ENCODE measurements around the gene KCND2. TPM values are rescaled to one million over a fixed set of nuclear protein-coding genes. Genes with fewer than 3 reads are reported as not detected.

KCND2 gene
- polyA plus RNA-seq, 1 donor from 2014 or later, result not detected

GRCh38 chr7:120412139-120413050 lies 139.4 kb downstream of the KCND2 start:
- Mint-ChIP-seq H3K4me1 (no peaks in the 10 kb centered on the region), H3K9me3 (peaks cover 0 to 6% (median 2%) of the 10 kb centered on the region in 3 donors), H3K4me3 (no peak overlapping the region), H3K27ac (no peak overlapping the region), H3K27me3 (no peaks in the 10 kb centered on the region), H3K36me3 (no peaks in the 10 kb centered on the region)

- Mint-ChIP-seq H3K27me3 (no peaks in the 10 kb centered on the region), H3K27ac (no peak overlapping the region), H3K9me3 (peaks cover 0 to under 1% (median 0%) of the 10 kb centered on the region in 3 donors), H3K36me3 (no peaks in the 10 kb centered on the region), H3K4me1 (no peaks in the 10 kb centered on the region), H3K4me3 (no peak overlapping the region)
These were observed 140.2 kb downstream of the KCND2 start for GRCh38 chr7:120413164-120413563.

- Mint-ChIP-seq H3K9me3 (peaks cover 0 to 4% (median 0%) of the 10 kb centered on the region in 3 donors), H3K36me3 (no peaks in the 10 kb centered on the region), H3K4me3 (no peak overlapping the region), H3K27ac (no peak overlapping the region), H3K27me3 (no peaks in the 10 kb centered on the region), H3K4me1 (no peaks in the 10 kb centered on the region)
These were observed 144.4 kb downstream of the KCND2 start for GRCh38 chr7:120417244-120417979.

GRCh38 chr7:120421151-120421651 lies 148.2 kb downstream of the KCND2 start:
- no peak overlapping the region for H3K4me3 Mint-ChIP-seq
- no peak overlapping the region for H3K27ac Mint-ChIP-seq
- H3K9me3 Mint-ChIP-seq, result peaks cover 0 to 4% (median 0%) of the 10 kb centered on the region in 3 donors
- no peaks in the 10 kb centered on the region for H3K4me1 Mint-ChIP-seq
- no peaks in the 10 kb centered on the region for H3K27me3 Mint-ChIP-seq
- no peaks in the 10 kb centered on the region for H3K36me3 Mint-ChIP-seq

GRCh38 chr7:120431016-120431415 lies 158.0 kb downstream of the KCND2 start:
- no peaks in the 10 kb centered on the region for H3K4me1 Mint-ChIP-seq

GRCh38 chr7:120436487-120437060 lies 163.6 kb downstream of the KCND2 start:
- Mint-ChIP-seq H3K9me3 (peaks cover 3 to 4% (median 4%) of the 10 kb centered on the region in 3 donors), H3K27ac (no peak overlapping the region), H3K4me3 (no peak overlapping the region), H3K36me3 (no peaks in the 10 kb centered on the region), H3K4me1 (no peaks in the 10 kb centered on the region), H3K27me3 (no peaks in the 10 kb centered on the region)

More at GRCh38 chr7:120431016-120431415, 158.0 kb downstream of the KCND2 start:
- Mint-ChIP-seq H3K27ac (no peak overlapping the region), H3K4me3 (no peak overlapping the region), H3K36me3 (no peaks in the 10 kb centered on the region), H3K9me3 (peaks cover 0 to 8% (median 3%) of the 10 kb centered on the region in 3 donors), H3K27me3 (peaks cover 1% of the 10 kb centered on the region)

GRCh38 chr7:120441850-120442249 lies 168.9 kb downstream of the KCND2 start:
- H3K27ac Mint-ChIP-seq, result peak overlapping the region in 1 of 3 donors; percentile 19
- H3K4me3 Mint-ChIP-seq, result no peak overlapping the region
- no peaks in the 10 kb centered on the region for H3K4me1 Mint-ChIP-seq
- no peaks in the 10 kb centered on the region for H3K36me3 Mint-ChIP-seq
- H3K27me3 Mint-ChIP-seq, result no peaks in the 10 kb centered on the region
- H3K9me3 Mint-ChIP-seq, result peaks cover 2 to 5% (median 5%) of the 10 kb centered on the region in 3 donors

GRCh38 chr7:120442838-120443237 lies 169.9 kb downstream of the KCND2 start:
- H3K4me3 Mint-ChIP-seq, result no peak overlapping the region
- H3K9me3 Mint-ChIP-seq, result peaks cover 2 to 5% (median 4%) of the 10 kb centered on the region in 3 donors
- no peaks in the 10 kb centered on the region for H3K36me3 Mint-ChIP-seq
- H3K27me3 Mint-ChIP-seq, result no peaks in the 10 kb centered on the region
- H3K4me1 Mint-ChIP-seq, result no peaks in the 10 kb centered on the region
- no peak overlapping the region for H3K27ac Mint-ChIP-seq

- H3K9me3 Mint-ChIP-seq, result peaks cover 2 to 4% (median 2%) of the 10 kb centered on the region in 3 donors
- H3K4me1 Mint-ChIP-seq, result no peaks in the 10 kb centered on the region
- no peaks in the 10 kb centered on the region for H3K36me3 Mint-ChIP-seq
- no peak overlapping the region for H3K4me3 Mint-ChIP-seq
- H3K27ac Mint-ChIP-seq, result no peak overlapping the region
- no peaks in the 10 kb centered on the region for H3K27me3 Mint-ChIP-seq
These were observed 171.7 kb downstream of the KCND2 start for GRCh38 chr7:120444650-120445049.

- no peak overlapping the region for H3K4me3 Mint-ChIP-seq
- H3K9me3 Mint-ChIP-seq, result peaks cover 2 to 4% (median 2%) of the 10 kb centered on the region in 3 donors
- no peak overlapping the region for H3K27ac Mint-ChIP-seq
- no peaks in the 10 kb centered on the region for H3K4me1 Mint-ChIP-seq
- H3K27me3 Mint-ChIP-seq, result no peaks in the 10 kb centered on the region
- no peaks in the 10 kb centered on the region for H3K36me3 Mint-ChIP-seq
These were observed 172.3 kb downstream of the KCND2 start for GRCh38 chr7:120445276-120445675.

- Mint-ChIP-seq H3K9me3 (peaks cover 0 to 25% (median 16%) of the 10 kb centered on the region in 3 donors), H3K27me3 (no peaks in the 10 kb centered on the region), H3K27ac (no peak overlapping the region), H3K4me1 (no peaks in the 10 kb centered on the region), H3K4me3 (no peak overlapping the region), H3K36me3 (peaks cover 2% of the 10 kb centered on the region)
These were observed 179.7 kb downstream of the KCND2 start for GRCh38 chr7:120452665-120453064.

- Mint-ChIP-seq H3K27me3 (no peaks in the 10 kb centered on the region), H3K4me1 (no peaks in the 10 kb centered on the region), H3K36me3 (peaks cover 2% of the 10 kb centered on the region), H3K9me3 (peaks cover 3 to 28% (median 16%) of the 10 kb centered on the region in 3 donors), H3K4me3 (no peak overlapping the region), H3K27ac (no peak overlapping the region)
These were observed 183.7 kb downstream of the KCND2 start for GRCh38 chr7:120456699-120457098.

GRCh38 chr7:120460949-120461348 lies 188.0 kb downstream of the KCND2 start:
- H3K4me3 Mint-ChIP-seq, result no peak overlapping the region
- H3K27ac Mint-ChIP-seq, result no peak overlapping the region

GRCh38 chr7:120462991-120463390 lies 190.0 kb downstream of the KCND2 start:
- no peak overlapping the region for H3K27ac Mint-ChIP-seq
- H3K4me3 Mint-ChIP-seq, result no peak overlapping the region
- no peaks in the 10 kb centered on the region for H3K27me3 Mint-ChIP-seq
- no peaks in the 10 kb centered on the region for H3K4me1 Mint-ChIP-seq
- H3K9me3 Mint-ChIP-seq, result peaks cover 3 to 8% (median 5%) of the 10 kb centered on the region in 3 donors
- no peaks in the 10 kb centered on the region for H3K36me3 Mint-ChIP-seq

More at GRCh38 chr7:120460949-120461348, 188.0 kb downstream of the KCND2 start:
- peaks cover 3 to 20% (median 6%) of the 10 kb centered on the region in 3 donors for H3K9me3 Mint-ChIP-seq
- H3K36me3 Mint-ChIP-seq, result no peaks in the 10 kb centered on the region
- H3K4me1 Mint-ChIP-seq, result no peaks in the 10 kb centered on the region
- H3K27me3 Mint-ChIP-seq, result no peaks in the 10 kb centered on the region

GRCh38 chr7:120464104-120464503 lies 191.1 kb downstream of the KCND2 start:
- Mint-ChIP-seq H3K9me3 (peaks cover 0 to 4% (median 2%) of the 10 kb centered on the region in 3 donors), H3K27me3 (no peaks in the 10 kb centered on the region), H3K27ac (no peak overlapping the region), H3K4me1 (no peaks in the 10 kb centered on the region), H3K4me3 (no peak overlapping the region), H3K36me3 (no peaks in the 10 kb centered on the region)

Measured in IgD-negative memory B cell (primary cell).